GM23338 (cell line): ENCODE measurements around the gene TENM3.

Source experiments
- CREB1 ChIP-seq: fragments of 250-450 bp; sonication (Bioruptor Pico); IDR thresholded peaks from 2 replicates; pipeline ENCODE4 v1.5.0; 2020; ENCODE audit warnings: low read depth, mild to moderate bottlenecking, moderate library complexity
- EZH2 ChIP-seq: fragments of 200-600 bp; sonication (generic); IDR thresholded peaks from one replicate; pipeline ENCODE4 v1.8.0; 2017; ENCODE audit warnings: antibody characterized with exemption, mild to moderate bottlenecking, low read depth; ENCODE audit not compliant: unreplicated experiment
- EZH2phosphoT487 ChIP-seq: fragments of 200-600 bp; sonication (generic); IDR thresholded peaks from one replicate; pipeline ENCODE4 v1.8.1; 2018; ENCODE audit warnings: antibody characterized with exemption; ENCODE audit not compliant: unreplicated experiment
- JUNB ChIP-seq: IDR thresholded peaks from one replicate; pipeline ENCODE4 v1.6.1; 2016; ENCODE audit warnings: antibody characterized with exemption; ENCODE audit not compliant: unreplicated experiment
- NANOG ChIP-seq: IDR thresholded peaks from 2 replicates; pipeline ENCODE4 v1.6.1; 2016; ENCODE audit warnings: antibody characterized with exemption, borderline replicate concordance
- POLR2AphosphoS5 ChIP-seq: IDR thresholded peaks from 2 replicates; pipeline ENCODE4 v1.6.1; 2016; ENCODE audit warnings: antibody characterized with exemption, low read depth
- STAT1 ChIP-seq: IDR thresholded peaks from one replicate; pipeline ENCODE4 v1.6.1; 2016; ENCODE audit warnings: antibody characterized with exemption; ENCODE audit not compliant: unreplicated experiment
- ZNF114 ChIP-seq: fragments of 250-450 bp; sonication (Bioruptor Pico); IDR thresholded peaks from 2 replicates; pipeline ENCODE4 v1.5.0; 2020; ENCODE audit warnings: mild to moderate bottlenecking, moderate library complexity
- ZNF331 ChIP-seq: fragments of 250-450 bp; sonication (Bioruptor Pico); IDR thresholded peaks from 2 replicates; pipeline ENCODE4 v1.5.0; 2020; ENCODE audit warnings: low read depth, mild to moderate bottlenecking, moderate library complexity
- TF ChIP-seq, protein P1 (sequence below), 2 experiments: fragments of 200-600 bp in 1 of 2; sonication (generic) in 1 of 2; conservative IDR thresholded peaks; 2 replicates each; pipeline versions ENCODE4 v1.5.1 to v1.6.1; 2016 to 2017; ENCODE audit warnings: antibody characterized with exemption in 2 of 2, low read depth in 2 of 2, mild to moderate bottlenecking in 2 of 2, moderate library complexity in 1 of 2
- TF ChIP-seq, protein P2 (sequence below): IDR thresholded peaks from one replicate; pipeline ENCODE4 v1.6.1; 2018; ENCODE audit warnings: antibody characterized with exemption; ENCODE audit not compliant: unreplicated experiment
- TF ChIP-seq, protein P3 (sequence below): fragments of 250-450 bp; sonication (Bioruptor Pico); IDR thresholded peaks from 2 replicates; pipeline ENCODE4 v1.5.0; 2020; ENCODE audit warnings: mild to moderate bottlenecking, moderate library complexity

DNA sequence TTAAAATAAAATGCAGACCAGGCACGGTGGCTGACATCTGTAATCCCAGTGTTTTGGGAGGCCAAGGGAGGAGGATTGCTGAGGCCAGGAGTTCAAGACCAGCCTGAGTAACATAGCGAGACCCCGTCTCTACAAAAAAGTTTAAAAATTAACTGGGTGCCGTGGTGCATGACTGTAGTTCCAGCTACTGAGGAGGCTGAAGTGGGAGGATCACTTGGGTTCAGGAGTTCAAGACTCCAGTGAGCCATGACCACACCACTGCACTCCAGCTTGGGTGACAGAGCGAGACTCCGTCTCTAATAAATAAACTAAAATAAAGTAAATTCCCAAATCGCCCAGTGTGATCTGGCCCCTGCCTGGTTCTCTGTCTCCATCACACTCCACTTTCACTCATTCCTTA is 43.7 kb downstream of the TENM3 start:
- TF ChIP-seq, protein P1, sequence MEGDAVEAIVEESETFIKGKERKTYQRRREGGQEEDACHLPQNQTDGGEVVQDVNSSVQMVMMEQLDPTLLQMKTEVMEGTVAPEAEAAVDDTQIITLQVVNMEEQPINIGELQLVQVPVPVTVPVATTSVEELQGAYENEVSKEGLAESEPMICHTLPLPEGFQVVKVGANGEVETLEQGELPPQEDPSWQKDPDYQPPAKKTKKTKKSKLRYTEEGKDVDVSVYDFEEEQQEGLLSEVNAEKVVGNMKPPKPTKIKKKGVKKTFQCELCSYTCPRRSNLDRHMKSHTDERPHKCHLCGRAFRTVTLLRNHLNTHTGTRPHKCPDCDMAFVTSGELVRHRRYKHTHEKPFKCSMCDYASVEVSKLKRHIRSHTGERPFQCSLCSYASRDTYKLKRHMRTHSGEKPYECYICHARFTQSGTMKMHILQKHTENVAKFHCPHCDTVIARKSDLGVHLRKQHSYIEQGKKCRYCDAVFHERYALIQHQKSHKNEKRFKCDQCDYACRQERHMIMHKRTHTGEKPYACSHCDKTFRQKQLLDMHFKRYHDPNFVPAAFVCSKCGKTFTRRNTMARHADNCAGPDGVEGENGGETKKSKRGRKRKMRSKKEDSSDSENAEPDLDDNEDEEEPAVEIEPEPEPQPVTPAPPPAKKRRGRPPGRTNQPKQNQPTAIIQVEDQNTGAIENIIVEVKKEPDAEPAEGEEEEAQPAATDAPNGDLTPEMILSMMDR (conservative IDR thresholded peaks at IDR 0.05; ENCODE audit: low read depth in 2 of 2) = no peak
- TF ChIP-seq EZH2 = no peak
- TF ChIP-seq NANOG = no peak
- TF ChIP-seq EZH2phosphoT487 = no peak
- no peak for TF ChIP-seq POLR2AphosphoS5
- TF ChIP-seq, protein P2, sequence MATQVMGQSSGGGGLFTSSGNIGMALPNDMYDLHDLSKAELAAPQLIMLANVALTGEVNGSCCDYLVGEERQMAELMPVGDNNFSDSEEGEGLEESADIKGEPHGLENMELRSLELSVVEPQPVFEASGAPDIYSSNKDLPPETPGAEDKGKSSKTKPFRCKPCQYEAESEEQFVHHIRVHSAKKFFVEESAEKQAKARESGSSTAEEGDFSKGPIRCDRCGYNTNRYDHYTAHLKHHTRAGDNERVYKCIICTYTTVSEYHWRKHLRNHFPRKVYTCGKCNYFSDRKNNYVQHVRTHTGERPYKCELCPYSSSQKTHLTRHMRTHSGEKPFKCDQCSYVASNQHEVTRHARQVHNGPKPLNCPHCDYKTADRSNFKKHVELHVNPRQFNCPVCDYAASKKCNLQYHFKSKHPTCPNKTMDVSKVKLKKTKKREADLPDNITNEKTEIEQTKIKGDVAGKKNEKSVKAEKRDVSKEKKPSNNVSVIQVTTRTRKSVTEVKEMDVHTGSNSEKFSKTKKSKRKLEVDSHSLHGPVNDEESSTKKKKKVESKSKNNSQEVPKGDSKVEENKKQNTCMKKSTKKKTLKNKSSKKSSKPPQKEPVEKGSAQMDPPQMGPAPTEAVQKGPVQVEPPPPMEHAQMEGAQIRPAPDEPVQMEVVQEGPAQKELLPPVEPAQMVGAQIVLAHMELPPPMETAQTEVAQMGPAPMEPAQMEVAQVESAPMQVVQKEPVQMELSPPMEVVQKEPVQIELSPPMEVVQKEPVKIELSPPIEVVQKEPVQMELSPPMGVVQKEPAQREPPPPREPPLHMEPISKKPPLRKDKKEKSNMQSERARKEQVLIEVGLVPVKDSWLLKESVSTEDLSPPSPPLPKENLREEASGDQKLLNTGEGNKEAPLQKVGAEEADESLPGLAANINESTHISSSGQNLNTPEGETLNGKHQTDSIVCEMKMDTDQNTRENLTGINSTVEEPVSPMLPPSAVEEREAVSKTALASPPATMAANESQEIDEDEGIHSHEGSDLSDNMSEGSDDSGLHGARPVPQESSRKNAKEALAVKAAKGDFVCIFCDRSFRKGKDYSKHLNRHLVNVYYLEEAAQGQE = no peak
- TF ChIP-seq ZNF114 = no peak
- no peak for TF ChIP-seq STAT1
- TF ChIP-seq ZNF331 (CRISPR knock-in tag) = no peak
- no peak for TF ChIP-seq CREB1
- TF ChIP-seq, protein P3, sequence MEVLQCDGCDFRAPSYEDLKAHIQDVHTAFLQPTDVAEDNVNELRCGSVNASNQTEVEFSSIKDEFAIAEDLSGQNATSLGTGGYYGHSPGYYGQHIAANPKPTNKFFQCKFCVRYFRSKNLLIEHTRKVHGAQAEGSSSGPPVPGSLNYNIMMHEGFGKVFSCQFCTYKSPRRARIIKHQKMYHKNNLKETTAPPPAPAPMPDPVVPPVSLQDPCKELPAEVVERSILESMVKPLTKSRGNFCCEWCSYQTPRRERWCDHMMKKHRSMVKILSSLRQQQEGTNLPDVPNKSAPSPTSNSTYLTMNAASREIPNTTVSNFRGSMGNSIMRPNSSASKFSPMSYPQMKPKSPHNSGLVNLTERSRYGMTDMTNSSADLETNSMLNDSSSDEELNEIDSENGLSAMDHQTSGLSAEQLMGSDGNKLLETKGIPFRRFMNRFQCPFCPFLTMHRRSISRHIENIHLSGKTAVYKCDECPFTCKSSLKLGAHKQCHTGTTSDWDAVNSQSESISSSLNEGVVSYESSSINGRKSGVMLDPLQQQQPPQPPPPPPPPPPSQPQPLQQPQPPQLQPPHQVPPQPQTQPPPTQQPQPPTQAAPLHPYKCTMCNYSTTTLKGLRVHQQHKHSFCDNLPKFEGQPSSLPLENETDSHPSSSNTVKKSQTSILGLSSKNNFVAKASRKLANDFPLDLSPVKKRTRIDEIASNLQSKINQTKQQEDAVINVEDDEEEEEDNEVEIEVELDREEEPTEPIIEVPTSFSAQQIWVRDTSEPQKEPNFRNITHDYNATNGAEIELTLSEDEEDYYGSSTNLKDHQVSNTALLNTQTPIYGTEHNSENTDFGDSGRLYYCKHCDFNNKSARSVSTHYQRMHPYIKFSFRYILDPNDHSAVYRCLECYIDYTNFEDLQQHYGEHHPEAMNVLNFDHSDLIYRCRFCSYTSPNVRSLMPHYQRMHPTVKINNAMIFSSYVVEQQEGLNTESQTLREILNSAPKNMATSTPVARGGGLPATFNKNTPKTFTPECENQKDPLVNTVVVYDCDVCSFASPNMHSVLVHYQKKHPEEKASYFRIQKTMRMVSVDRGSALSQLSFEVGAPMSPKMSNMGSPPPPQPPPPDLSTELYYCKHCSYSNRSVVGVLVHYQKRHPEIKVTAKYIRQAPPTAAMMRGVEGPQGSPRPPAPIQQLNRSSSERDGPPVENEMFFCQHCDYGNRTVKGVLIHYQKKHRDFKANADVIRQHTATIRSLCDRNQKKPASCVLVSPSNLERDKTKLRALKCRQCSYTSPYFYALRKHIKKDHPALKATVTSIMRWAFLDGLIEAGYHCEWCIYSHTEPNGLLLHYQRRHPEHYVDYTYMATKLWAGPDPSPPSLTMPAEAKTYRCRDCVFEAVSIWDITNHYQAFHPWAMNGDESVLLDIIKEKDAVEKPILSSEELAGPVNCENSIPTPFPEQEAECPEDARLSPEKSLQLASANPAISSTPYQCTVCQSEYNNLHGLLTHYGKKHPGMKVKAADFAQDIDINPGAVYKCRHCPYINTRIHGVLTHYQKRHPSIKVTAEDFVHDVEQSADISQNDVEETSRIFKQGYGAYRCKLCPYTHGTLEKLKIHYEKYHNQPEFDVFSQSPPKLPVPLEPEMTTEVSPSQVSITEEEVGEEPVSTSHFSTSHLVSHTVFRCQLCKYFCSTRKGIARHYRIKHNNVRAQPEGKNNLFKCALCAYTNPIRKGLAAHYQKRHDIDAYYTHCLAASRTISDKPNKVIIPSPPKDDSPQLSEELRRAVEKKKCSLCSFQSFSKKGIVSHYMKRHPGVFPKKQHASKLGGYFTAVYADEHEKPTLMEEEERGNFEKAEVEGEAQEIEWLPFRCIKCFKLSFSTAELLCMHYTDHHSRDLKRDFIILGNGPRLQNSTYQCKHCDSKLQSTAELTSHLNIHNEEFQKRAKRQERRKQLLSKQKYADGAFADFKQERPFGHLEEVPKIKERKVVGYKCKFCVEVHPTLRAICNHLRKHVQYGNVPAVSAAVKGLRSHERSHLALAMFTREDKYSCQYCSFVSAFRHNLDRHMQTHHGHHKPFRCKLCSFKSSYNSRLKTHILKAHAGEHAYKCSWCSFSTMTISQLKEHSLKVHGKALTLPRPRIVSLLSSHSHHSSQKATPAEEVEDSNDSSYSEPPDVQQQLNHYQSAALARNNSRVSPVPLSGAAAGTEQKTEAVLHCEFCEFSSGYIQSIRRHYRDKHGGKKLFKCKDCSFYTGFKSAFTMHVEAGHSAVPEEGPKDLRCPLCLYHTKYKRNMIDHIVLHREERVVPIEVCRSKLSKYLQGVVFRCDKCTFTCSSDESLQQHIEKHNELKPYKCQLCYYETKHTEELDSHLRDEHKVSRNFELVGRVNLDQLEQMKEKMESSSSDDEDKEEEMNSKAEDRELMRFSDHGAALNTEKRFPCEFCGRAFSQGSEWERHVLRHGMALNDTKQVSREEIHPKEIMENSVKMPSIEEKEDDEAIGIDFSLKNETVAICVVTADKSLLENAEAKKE (CRISPR knock-in tag) = no peak
- no peak for TF ChIP-seq JUNB
